Measurements from ENCODE around the gene RABGAP1L.

DNA sequence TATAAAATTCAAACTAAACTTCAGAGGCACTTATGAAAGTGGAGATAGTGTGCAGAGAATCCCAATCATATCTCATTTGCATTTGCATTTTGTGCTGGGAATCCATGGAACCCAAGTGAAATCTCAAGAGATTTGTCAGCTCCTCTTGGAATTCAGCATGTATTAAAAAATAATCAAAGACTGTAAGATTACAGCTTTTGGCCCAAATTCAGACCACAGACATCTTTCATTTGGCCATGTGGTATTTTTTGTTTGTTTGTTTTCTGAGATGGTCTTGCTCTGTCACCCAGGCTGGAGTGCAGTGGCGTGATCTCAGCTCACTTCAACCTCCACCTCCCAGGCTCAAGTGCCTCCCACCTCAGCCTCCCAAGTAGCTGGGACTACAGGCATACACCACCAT is 836.6 kb downstream of the RABGAP1L start:
- TF ChIP-seq, protein P1, sequence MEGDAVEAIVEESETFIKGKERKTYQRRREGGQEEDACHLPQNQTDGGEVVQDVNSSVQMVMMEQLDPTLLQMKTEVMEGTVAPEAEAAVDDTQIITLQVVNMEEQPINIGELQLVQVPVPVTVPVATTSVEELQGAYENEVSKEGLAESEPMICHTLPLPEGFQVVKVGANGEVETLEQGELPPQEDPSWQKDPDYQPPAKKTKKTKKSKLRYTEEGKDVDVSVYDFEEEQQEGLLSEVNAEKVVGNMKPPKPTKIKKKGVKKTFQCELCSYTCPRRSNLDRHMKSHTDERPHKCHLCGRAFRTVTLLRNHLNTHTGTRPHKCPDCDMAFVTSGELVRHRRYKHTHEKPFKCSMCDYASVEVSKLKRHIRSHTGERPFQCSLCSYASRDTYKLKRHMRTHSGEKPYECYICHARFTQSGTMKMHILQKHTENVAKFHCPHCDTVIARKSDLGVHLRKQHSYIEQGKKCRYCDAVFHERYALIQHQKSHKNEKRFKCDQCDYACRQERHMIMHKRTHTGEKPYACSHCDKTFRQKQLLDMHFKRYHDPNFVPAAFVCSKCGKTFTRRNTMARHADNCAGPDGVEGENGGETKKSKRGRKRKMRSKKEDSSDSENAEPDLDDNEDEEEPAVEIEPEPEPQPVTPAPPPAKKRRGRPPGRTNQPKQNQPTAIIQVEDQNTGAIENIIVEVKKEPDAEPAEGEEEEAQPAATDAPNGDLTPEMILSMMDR (IDR thresholded peaks at IDR 0.05 in 2 of 3, conservative IDR thresholded peaks at IDR 0.05 in 1 of 3; ENCODE audit: borderline replicate concordance in 1 of 3, insufficient read depth in 1 of 3, low read depth in 2 of 3, low read length in 2 of 3) = no peak
- TF ChIP-seq POLR2A (IDR thresholded peaks at IDR 0.05; ENCODE audit: borderline replicate concordance, extremely low read depth, insufficient read depth, insufficient read length) (no peak), EZH2 (IDR thresholded peaks at IDR 0.05) (no peak), POLR2AphosphoS5 (IDR thresholded peaks at IDR 0.05; ENCODE audit: low read depth, low read length) (no peak), ZNF274 (IDR thresholded peaks at IDR 0.05; ENCODE audit: low read depth, low read length) (no peak), ZFX (IDR thresholded peaks at IDR 0.05) (no peak), RAD21 (IDR thresholded peaks at IDR 0.05; ENCODE audit: low read depth) (no peak)
- TF ChIP-seq, protein P2, sequence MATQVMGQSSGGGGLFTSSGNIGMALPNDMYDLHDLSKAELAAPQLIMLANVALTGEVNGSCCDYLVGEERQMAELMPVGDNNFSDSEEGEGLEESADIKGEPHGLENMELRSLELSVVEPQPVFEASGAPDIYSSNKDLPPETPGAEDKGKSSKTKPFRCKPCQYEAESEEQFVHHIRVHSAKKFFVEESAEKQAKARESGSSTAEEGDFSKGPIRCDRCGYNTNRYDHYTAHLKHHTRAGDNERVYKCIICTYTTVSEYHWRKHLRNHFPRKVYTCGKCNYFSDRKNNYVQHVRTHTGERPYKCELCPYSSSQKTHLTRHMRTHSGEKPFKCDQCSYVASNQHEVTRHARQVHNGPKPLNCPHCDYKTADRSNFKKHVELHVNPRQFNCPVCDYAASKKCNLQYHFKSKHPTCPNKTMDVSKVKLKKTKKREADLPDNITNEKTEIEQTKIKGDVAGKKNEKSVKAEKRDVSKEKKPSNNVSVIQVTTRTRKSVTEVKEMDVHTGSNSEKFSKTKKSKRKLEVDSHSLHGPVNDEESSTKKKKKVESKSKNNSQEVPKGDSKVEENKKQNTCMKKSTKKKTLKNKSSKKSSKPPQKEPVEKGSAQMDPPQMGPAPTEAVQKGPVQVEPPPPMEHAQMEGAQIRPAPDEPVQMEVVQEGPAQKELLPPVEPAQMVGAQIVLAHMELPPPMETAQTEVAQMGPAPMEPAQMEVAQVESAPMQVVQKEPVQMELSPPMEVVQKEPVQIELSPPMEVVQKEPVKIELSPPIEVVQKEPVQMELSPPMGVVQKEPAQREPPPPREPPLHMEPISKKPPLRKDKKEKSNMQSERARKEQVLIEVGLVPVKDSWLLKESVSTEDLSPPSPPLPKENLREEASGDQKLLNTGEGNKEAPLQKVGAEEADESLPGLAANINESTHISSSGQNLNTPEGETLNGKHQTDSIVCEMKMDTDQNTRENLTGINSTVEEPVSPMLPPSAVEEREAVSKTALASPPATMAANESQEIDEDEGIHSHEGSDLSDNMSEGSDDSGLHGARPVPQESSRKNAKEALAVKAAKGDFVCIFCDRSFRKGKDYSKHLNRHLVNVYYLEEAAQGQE (IDR thresholded peaks at IDR 0.05; ENCODE audit: low read depth) = no peak
- TF ChIP-seq, protein P3, sequence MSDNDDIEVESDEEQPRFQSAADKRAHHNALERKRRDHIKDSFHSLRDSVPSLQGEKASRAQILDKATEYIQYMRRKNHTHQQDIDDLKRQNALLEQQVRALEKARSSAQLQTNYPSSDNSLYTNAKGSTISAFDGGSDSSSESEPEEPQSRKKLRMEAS (IDR thresholded peaks at IDR 0.05) = no peak

All from HCT116 (cell line).